HL-60 (cell line): Measurements from ENCODE around the gene TMEM123.

Source experiments
- DNase-seq, 2 experiments: peaks; one replicate each; pipeline ENCODE4 v3.0.0-alpha.2; 2010 to 2020; ENCODE audit warnings: low read depth in 1 of 2, low spot score in 1 of 2
- H3K27ac ChIP-seq: fragments of 250-450 bp; sonication (Bioruptor Pico); replicated peaks from 2 replicates; pipeline ENCODE4 v1.5.1; 2020; ENCODE audit warnings: mild to moderate bottlenecking, moderate library complexity
- H3K27me3 ChIP-seq: fragments of 250-450 bp; sonication (Bioruptor Pico); 2 replicates; pipeline ENCODE4 v1.5.1; 2021; ENCODE audit warnings: mild to moderate bottlenecking, moderate library complexity; ENCODE audit not compliant: insufficient read depth, poor library complexity, severe bottlenecking
- H3K4me3 ChIP-seq: replicated peaks from 2 replicates; pipeline ENCODE4 v1.5.1; 2011; ENCODE audit warnings: mild to moderate bottlenecking, control low read depth, low read length; ENCODE audit not compliant: insufficient read depth
- GABPA ChIP-seq: IDR thresholded peaks from 2 replicates; pipeline ENCODE4 v1.6.1; 2012; ENCODE audit warnings: low read depth
- POLR2AphosphoS5 ChIP-seq: IDR thresholded peaks from 2 replicates; pipeline ENCODE4 v1.6.1; 2012; ENCODE audit warnings: low read depth
- SPI1 ChIP-seq: IDR thresholded peaks from 2 replicates; pipeline ENCODE4 v1.6.1; 2012; ENCODE audit warnings: low read depth, mild to moderate bottlenecking, borderline replicate concordance
- TF ChIP-seq, protein P1 (sequence below): IDR thresholded peaks from one replicate; pipeline ENCODE4 v1.5.1; 2011; ENCODE audit warnings: low read length, control low read depth, inconsistent platforms; ENCODE audit not compliant: insufficient read depth
- TF ChIP-seq, protein P2 (sequence below): IDR thresholded peaks from 2 replicates; pipeline ENCODE4 v1.6.1; 2012; ENCODE audit warnings: low read depth; ENCODE audit not compliant: insufficient replicate concordance

The TMEM123 gene

DNA sequence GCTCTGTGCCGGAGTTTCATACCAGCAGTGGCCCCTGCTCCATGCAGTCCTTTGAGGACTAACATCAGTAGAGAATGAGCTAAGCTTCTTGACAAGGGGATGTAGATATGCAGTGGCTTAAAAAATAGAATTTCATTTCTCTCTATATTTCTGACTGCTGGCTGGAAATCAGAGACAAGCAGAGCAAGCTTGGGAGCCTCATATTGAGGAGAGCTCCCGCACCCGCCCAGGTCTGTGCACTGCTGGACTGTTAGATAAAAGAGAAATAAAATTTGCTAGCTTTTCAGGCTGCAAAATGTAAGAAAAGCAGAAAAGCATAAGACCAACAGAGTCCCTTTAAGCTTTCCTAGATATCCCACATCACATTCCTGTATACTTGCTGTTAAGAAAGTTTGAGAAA, 46.6 kb upstream of the TMEM123 start:
- no peak for DNase-seq
- H3K27me3 ChIP-seq = no peaks in the 10 kb centered on the region
- H3K4me3 ChIP-seq = no peak overlapping the region
- H3K27ac ChIP-seq = no peak overlapping the region
- TF ChIP-seq SPI1 = no peak
- TF ChIP-seq POLR2AphosphoS5 = no peak
- TF ChIP-seq, protein P1, sequence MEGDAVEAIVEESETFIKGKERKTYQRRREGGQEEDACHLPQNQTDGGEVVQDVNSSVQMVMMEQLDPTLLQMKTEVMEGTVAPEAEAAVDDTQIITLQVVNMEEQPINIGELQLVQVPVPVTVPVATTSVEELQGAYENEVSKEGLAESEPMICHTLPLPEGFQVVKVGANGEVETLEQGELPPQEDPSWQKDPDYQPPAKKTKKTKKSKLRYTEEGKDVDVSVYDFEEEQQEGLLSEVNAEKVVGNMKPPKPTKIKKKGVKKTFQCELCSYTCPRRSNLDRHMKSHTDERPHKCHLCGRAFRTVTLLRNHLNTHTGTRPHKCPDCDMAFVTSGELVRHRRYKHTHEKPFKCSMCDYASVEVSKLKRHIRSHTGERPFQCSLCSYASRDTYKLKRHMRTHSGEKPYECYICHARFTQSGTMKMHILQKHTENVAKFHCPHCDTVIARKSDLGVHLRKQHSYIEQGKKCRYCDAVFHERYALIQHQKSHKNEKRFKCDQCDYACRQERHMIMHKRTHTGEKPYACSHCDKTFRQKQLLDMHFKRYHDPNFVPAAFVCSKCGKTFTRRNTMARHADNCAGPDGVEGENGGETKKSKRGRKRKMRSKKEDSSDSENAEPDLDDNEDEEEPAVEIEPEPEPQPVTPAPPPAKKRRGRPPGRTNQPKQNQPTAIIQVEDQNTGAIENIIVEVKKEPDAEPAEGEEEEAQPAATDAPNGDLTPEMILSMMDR = no peak

DNA sequence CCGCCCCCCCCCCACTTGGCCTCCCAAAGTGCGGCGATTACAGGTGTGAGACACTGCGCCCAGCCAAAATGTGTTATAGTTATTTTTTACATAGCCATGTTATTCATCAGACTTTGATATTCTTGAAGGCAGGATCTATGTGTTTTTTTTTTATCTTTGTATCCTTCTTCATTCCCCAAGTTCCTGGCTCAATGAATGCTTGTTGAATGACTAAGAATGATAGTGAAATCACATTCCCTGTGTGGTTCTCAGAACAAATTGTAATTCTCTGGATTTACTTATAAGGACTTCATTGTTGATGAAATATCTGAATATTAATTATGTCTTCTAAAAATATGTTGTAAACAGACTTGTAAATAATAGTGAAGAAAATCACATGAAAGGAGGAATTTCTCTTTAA, 44.5 kb upstream of the TMEM123 start:
- no peak for DNase-seq
- TF ChIP-seq SPI1 (no peak), GABPA (no peak), POLR2AphosphoS5 (no peak)
- TF ChIP-seq, protein P1 = no peak
- TF ChIP-seq, protein P2, sequence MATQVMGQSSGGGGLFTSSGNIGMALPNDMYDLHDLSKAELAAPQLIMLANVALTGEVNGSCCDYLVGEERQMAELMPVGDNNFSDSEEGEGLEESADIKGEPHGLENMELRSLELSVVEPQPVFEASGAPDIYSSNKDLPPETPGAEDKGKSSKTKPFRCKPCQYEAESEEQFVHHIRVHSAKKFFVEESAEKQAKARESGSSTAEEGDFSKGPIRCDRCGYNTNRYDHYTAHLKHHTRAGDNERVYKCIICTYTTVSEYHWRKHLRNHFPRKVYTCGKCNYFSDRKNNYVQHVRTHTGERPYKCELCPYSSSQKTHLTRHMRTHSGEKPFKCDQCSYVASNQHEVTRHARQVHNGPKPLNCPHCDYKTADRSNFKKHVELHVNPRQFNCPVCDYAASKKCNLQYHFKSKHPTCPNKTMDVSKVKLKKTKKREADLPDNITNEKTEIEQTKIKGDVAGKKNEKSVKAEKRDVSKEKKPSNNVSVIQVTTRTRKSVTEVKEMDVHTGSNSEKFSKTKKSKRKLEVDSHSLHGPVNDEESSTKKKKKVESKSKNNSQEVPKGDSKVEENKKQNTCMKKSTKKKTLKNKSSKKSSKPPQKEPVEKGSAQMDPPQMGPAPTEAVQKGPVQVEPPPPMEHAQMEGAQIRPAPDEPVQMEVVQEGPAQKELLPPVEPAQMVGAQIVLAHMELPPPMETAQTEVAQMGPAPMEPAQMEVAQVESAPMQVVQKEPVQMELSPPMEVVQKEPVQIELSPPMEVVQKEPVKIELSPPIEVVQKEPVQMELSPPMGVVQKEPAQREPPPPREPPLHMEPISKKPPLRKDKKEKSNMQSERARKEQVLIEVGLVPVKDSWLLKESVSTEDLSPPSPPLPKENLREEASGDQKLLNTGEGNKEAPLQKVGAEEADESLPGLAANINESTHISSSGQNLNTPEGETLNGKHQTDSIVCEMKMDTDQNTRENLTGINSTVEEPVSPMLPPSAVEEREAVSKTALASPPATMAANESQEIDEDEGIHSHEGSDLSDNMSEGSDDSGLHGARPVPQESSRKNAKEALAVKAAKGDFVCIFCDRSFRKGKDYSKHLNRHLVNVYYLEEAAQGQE = no peak
- H3K4me3 ChIP-seq = no peak overlapping the region
- no peak overlapping the region for H3K27ac ChIP-seq
- H3K27me3 ChIP-seq = no peaks in the 10 kb centered on the region

DNA sequence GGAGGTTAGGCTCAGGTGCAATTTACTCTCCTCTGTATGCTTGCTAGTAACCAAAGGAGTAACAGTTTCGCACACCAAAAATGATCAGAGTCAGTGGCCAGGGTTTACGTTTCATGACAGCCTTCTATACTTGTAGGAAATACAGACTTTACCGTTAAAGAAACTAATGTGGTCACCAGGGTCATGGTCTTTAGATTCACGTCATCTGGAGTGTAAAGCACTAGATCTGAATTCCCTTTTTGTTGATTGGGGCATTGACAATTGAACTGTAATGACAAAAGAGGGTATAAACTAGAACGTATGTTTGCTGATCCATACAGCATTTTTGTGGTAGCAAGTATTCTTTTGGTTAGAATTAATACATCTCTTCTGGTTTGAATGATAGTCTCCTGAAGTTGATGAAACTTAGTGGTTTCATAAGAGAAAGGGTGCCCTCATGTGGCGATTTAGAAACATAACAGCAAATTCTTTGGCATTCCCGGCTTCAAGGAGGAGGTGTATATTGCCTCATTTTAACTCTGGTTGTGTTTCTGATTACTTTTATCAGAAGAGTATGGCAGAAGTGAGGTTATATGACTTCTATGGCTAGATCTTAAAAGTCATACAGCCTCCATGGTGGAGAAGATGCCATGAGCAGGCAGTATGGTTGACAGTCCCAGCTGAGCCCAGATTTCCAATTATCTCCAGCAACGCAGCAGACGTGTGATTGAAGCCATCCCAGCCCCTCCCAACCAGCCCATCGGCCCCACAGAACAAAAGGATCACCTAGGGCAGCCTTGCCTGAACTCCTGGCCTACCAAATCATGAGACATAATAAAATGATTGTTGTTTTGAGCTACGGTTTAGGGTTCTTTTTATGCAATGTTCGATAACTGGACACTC, 42.8 kb upstream of the TMEM123 start:
- Histone ChIP-seq H3K27ac (no peak overlapping the region), H3K27me3 (no peaks in the 10 kb centered on the region), H3K4me3 (no peak overlapping the region)
- peak; percentile 32 to 57 for DNase-seq
- TF ChIP-seq, protein P1 = peak; percentile 22
- TF ChIP-seq GABPA = no peak
- TF ChIP-seq POLR2AphosphoS5 = no peak
- no peak for TF ChIP-seq SPI1
- TF ChIP-seq, protein P2 = no peak

DNA sequence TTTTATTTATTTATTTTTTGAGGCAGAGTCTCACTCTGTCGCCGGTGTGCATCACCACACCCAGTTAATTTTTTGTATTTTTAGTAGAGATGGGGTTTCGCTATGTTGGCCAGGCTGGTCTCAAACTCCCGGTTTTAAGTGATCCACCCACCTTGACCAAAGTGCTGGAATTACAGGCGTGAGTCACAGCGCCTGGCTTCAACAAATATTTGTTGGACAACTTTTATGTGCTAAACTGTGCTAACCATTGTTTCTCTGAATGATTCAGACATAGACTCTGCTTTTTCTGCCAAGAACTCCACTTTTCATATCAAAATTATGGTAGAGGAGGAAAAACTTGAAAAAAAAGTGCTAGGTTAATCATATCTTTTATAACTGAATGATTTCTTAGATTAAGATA, 41.7 kb upstream of the TMEM123 start:
- H3K27me3 ChIP-seq = no peaks in the 10 kb centered on the region
- TF ChIP-seq GABPA (no peak), SPI1 (no peak), POLR2AphosphoS5 (no peak)
- TF ChIP-seq, protein P1 = no peak
- TF ChIP-seq, protein P2 = no peak
- no peak overlapping the region for H3K27ac ChIP-seq
- no peak for DNase-seq
- no peak overlapping the region for H3K4me3 ChIP-seq
